Measurements from ENCODE around the gene CLK4.

Gene CLK4

DNA sequence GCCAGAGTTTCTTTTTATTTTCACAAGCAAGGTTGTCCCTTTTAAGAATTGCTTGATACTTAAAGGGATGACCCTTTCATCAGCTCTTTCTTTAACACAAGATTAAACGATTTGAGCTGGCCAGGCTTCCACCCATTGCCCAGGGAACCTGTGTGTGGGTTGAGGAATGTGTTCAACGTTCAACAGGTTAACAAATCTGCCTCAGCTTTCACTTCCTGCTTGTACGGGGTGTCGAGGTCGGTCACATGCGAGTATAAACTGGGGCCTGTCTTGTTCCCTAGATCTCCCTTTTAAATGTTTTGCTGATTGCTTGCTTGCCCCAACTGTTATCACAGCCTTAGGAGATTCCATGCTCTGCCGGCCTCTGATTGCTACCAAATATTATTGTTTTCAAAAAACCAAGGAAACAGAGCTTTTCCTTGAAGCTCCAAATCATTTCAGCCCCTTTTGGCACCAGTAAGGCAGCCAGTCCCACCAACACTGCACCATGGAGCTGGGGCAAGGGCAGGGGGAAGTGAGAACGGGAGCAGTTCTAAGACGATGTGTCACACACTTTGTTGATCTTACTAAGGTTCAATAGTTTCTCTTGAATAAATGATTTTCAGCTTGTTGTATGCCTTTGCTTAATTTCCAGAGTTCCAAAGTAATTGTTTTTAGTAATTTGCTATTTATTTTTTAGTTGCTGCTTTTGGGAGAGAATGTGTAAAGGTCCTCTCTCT lies 10.7 kb upstream of the CLK4 start:
- DNase-seq (ENCODE audit: low read depth in 2 of 2) = no peak

DNA sequence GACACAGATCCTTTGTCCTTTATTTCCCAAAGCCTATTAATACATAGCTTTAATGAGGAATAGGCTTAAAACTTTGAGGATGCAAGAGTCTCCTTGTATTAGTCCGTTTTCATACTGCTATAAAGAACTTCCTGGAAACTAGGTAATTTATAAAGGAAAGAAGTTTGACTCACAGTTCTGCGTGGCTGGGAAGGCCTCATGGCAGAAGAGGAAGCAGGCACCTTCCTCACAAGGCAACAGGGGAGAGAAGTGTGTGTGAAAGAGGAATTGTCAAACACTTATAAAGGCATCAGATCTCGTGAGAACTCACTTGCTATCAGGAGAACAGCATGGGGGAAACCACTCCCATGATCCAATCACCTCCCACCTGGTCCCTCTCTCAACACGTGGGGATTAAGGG lies 5.4 kb upstream of the CLK4 start:
- DNase-seq (ENCODE audit: low read depth in 2 of 2) = no peak

- no peak for DNase-seq (ENCODE audit: low read depth in 2 of 2)
Observed at GRCh38 chr5:178630951-178631350, 4.1 kb upstream of the CLK4 start.

- DNase-seq (ENCODE audit: low read depth in 2 of 2) = no peak
Observed at GRCh38 chr5:178630475-178630930, 3.7 kb upstream of the CLK4 start.

DNA sequence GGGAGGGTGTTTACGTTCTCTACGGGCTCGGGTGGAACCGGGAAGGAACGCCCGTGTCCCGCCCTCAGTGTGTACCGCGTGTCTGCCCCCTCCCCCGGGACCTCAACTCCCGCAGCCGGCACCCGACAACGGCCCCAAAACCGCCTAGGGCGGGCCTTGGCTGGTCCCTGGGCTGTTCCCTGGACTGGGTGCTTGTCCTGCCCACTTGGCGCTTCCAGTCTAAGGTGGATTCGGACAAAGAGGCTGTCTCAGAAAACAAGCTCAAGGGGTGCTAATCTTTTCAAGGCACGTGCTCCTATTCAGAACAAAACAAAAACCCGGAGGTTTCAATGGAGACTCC lies 379 bp upstream of the CLK4 start:
- DNase-seq (ENCODE audit: low read depth in 2 of 2) = no peak

- DNase-seq (ENCODE audit: low read depth in 2 of 2) = no peak
Observed at GRCh38 chr5:178625679-178626483, 969 bp downstream of the CLK4 start.

DNA sequence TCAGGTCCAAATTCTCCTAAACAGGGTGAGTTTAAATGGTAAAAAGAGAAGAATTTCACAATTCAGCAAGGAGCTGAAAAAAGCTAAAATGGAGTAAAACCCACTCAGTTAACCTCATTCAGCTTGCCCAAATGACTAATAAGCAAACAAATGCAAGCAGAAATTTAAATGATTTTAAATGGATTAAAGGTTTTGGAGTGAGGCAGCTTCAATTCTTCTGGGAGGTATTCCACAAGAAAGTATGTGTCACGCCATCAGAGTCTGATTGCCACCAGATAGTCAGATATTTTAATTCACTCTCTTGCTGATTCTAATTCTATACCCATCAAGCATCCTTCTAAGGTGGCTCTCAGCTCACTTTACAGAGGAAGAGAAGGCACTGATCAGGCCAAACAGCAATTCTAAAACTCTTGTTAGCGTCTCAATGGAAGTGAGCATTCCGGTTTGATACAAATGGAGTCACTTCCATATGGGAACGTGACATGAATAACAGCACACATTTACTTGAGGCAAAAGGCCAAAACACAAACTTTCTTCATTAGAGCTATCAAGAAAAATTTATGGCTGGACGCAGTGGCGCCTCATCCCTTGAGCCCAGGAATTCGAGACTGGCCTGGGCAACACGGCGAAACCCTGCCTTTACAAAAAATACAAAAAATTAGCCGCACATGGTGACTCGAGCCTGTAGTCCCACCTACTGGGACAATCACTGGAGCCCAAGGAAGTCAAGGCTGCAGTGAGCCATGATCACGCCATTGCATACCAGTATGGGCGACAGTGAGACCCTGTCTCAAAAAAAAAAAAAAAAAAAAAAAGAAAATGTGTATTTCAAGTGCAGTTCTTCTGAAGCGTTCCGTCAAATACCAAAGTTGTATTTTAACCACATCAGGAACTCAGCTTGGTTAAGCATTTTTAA lies 2.0 kb downstream of the CLK4 start:
- DNase-seq (ENCODE audit: low read depth in 2 of 2) = no peak

DNA sequence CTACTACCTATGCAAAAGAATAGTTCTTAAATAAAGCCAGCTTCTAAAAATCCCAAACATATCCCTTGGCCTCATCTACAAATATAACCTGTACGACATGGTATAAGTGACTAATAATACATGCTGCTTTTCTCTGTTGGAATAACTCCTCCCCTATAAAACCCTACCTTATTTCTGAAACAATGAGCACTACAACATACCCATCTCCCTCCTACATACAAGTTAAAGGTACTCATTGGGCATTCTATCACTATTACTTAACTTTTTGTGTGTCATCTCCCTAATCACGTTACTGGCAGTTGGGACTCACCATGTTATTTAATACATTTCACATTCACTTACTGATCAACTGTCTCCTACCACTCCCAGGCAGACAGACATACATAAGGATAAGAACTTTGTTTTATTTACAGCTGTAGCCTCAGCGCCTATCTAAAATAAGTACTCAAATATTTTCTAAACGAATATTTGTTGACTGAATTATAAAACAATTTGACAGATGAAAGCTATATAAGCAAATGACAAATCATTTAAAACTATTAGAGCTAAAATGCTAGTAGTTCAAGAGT lies 4.1 kb downstream of the CLK4 start:
- DNase-seq (ENCODE audit: low read depth in 2 of 2) = no peak

GRCh38 chr5:178619390-178619789 lies 7.5 kb downstream of the CLK4 start:
- no peak for DNase-seq (ENCODE audit: low read depth in 2 of 2)

- no peak for DNase-seq (ENCODE audit: low read depth in 2 of 2)
Observed at GRCh38 chr5:178612299-178612698, 14.6 kb downstream of the CLK4 start.

DNA sequence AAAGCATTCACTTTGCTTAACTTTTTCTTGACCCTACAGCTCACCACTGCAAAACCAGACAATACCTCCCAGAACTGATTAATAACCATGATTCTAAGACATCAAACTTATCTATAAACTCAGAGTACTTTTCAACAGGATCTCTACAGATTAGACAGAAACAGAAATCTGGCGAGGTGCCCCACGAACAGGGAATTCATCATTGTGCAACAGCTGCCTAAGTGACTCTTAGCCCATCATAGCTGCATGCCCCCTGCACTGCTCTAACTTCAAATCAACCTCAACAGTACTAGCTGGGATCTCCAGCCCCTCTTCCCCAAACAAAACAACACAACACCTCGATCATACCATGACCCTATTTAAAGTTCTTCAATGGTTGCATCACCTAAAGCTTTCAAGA lies 20.6 kb downstream of the CLK4 start:
- no peak for DNase-seq (ENCODE audit: low read depth in 2 of 2)

GRCh38 chr5:178605788-178606187 lies 21.1 kb downstream of the CLK4 start:
- DNase-seq (ENCODE audit: low read depth in 2 of 2) = no peak

GRCh38 chr5:178602752-178603151 lies 24.1 kb downstream of the CLK4 start:
- no peak for DNase-seq (ENCODE audit: low read depth in 2 of 2)

DNA sequence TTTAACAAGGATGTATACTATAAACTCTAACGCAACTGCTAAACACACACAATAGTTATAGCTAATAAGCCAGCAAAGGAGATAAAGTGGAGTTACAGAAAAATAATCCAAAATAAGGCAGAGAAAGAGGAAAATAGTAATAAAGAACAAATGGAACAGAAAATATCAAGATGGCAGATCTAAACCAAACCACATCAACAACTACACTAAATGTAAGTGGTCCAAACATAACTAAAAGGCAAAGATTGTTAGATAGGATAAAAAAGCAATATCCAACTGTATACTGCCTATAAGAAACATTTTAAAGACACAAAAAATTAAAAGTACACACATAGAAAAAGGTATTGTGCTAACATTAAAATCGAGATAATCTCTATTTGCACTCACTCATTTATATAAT lies 31.1 kb downstream of the CLK4 start:
- DNase-seq (ENCODE audit: low read depth in 2 of 2) = no peak

GRCh38 chr5:178595150-178595549 lies 31.7 kb downstream of the CLK4 start:
- DNase-seq (ENCODE audit: low read depth in 2 of 2) = no peak

DNA sequence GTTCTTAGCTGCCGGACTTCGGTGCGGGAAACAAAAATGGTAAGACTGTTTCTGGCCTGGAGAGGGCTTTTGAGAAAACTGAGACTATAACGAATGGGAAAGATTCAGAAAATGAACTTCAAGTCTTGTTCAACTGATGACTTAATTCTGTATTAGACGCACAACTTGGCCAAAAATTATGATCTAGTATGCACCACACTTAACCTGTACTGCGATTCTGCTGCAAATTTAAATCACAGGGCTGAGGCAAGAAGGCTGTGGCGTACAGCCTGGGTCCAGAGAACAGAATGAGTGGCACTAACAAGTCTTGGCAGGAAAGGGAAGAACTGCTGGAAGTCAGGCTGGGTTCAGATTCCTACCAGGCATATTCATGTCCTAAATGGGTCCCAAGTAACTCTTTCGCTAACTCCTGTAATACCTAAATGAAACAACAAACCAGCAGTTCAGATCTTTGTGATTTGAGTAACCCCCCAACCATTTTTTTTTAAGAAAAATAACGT lies 35.9 kb downstream of the CLK4 start:
- DNase-seq (ENCODE audit: low read depth in 2 of 2) = no peak

DNA sequence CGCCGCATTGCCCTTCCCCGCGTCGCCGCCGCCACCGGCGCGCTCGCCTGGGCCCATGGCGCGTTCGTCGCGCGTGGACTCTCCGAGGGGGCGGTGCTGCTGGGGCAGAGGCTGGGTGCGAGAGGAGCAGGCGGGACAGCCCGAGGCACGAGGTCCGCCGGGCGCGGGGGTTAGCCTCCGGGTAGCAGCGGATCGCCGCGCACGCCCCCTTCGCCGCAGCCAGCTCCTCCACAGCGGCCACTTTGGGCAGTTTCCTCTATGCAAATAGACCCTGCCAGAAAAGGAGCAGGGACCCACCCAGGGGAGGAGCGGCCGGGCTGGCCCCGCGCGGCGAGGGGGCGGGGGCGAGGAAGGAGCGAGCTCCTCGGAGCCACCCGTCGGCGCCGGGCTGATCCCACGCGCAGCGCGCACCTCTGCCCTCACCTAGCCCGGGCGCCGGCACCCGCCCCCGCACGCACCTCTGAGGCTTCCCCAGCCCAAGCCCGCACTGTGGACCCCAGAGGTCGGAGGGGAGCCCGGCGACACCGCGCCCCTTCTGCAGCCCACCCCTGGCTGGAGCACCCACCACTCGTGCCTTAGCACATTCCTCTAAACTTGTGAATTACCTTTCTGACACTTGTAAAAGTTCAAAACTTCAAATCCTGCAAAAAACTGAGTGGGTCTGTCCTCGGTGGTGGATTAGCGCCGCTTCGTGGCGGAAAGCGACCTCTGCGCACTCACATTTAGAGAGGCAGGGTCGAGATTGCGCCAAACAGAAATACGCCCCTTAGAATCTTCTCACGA lies 36.5 kb downstream of the CLK4 start, which contains the start of gene COL23A1:
Gene COL23A1, minus strand, starts transcription at position 253 of the 783 bp plus-strand sequence.
- DNase-seq (ENCODE audit: low read depth in 2 of 2) = no peak

DNA sequence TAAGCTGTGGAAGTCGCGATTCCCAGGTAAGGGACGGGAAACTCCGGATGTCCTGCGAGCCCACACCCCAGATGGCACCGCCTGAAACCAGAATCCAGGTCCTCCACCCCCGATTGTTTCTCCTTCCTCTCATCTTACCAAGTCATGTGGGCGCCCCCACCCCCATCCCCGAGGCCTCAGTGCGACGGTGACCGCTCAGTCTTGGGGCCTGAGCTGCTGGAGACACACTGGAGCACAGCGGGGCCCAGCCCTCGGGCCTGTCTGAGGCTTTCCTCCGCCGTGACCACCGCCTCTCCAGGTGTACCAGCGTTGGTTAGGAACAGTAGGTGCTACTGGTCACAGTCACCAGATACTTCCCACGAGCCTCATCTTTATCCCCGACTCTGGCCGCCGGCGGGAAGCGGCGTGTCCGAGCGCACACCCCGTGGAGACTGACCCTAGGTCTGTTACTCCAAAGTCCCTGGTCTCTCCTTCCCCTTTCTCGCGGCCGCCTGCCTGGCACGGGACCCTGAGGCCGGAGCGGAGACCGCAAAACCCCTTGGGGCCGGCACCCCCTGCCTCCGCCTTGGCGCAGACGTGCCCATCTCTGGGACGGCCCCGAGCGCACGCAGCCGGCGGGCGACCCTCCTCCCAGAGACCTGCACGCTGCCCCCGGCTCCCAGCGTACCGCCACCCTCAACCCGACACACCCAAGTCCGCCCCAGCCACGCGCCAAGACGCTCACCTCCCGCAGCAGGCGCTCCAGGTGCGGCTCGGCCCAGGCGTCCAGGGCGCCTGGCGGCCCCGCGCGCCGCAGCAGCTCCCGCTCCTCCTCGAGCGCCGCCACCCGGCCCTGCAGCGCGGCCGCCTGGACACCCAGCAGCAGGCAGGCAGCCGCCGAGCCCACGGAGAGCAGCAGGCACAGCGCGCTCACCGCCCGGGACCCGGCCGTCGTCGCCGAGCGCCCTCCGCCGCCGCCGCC lies 37.4 kb downstream of the CLK4 start:
- no peak for DNase-seq (ENCODE audit: low read depth in 2 of 2)

- no peak for DNase-seq (ENCODE audit: low read depth in 2 of 2)
Observed at GRCh38 chr5:178588769-178589168, 38.1 kb downstream of the CLK4 start.
